Sigmoid colon (tissue), 7 donors: ENCODE data around the gene FAM174C. TPM values are rescaled to one million over a fixed set of nuclear protein-coding genes. Genes with fewer than 3 reads are reported as not detected.

ENCODE experiments used
- DNase-seq: peaks from one replicate; pipeline ENCODE4 v3.0.0-alpha.2; 2019
- H3K27ac ChIP-seq, 4 donors: fragments of 200-600 bp; sonication (generic); one replicate each; pipeline ENCODE4 v1.5.1; 2016 to 2019; ENCODE audit warnings: mild to moderate bottlenecking in 1 of 4
- H3K27me3 ChIP-seq, 3 donors: fragments of 200-600 bp; sonication (generic); one replicate each; pipeline ENCODE4 v1.5.1; 2019; ENCODE audit warnings: mild to moderate bottlenecking in 1 of 3
- H3K36me3 ChIP-seq, 4 donors: fragments of 200-600 bp; sonication (generic); one replicate each; pipeline ENCODE4 v1.5.1; 2016 to 2019
- H3K4me1 ChIP-seq, 4 donors: fragments of 200-600 bp; sonication (generic); one replicate each; pipeline ENCODE4 v1.5.1; 2017 to 2019
- H3K4me3 ChIP-seq, 4 donors: fragments of 200-600 bp; sonication (generic); one replicate each; pipeline ENCODE4 v1.5.1; 2017 to 2019; ENCODE audit warnings: mild to moderate bottlenecking in 2 of 4, moderate library complexity in 1 of 4
- H3K9me3 ChIP-seq, 4 donors: fragments of 200-600 bp in 3 of 4; sonication (generic) in 3 of 4; one replicate each; pipeline versions ENCODE4 v1.5.1 to v1.6.1; 2013 to 2019
- CTCF ChIP-seq, 4 experiments: fragments of 450-650 bp in 3 of 4; fragments of 200-600 bp in 1 of 4; IDR thresholded peaks; one replicate each; pipeline ENCODE4 v1.5.1; 2016 to 2019; ENCODE audit warnings: antibody characterized with exemption in 4 of 4, mild to moderate bottlenecking in 3 of 4, moderate library complexity in 2 of 4
- EP300 ChIP-seq, 4 donors: sonication (generic); formaldehyde crosslinking; IDR thresholded peaks; one replicate each; pipeline ENCODE4 v1.6.1; 2017; ENCODE audit warnings: antibody characterized with exemption in 4 of 4
- POLR2A ChIP-seq, 2 donors: fragments of 450-650 bp; IDR thresholded peaks; one replicate each; pipeline ENCODE4 v1.6.1; 2016; ENCODE audit warnings: antibody characterized with exemption in 2 of 2, mild to moderate bottlenecking in 2 of 2, moderate library complexity in 2 of 2
- POLR2AphosphoS5 ChIP-seq, 4 donors: sonication (generic); formaldehyde crosslinking; IDR thresholded peaks; one replicate each; pipeline ENCODE4 v1.6.1; 2017; ENCODE audit warnings: antibody characterized with exemption in 4 of 4
- WGBS, 2 donors: extraction: QIAGEN DNeasy Blood & Tissue Kit; methylation state at CpG; one replicate each; pipeline ENCODE4 v1.1.7; 2013; 5-methylcytosine and 5-hydroxymethylcytosine counted together
- intact Hi-C: fragments of 100-400 bp; cut with DNase I; formaldehyde crosslinking; loops from one replicate; pipeline ENCODE4 v1.15.1; 2023
- polyA plus RNA-seq, 3 donors: library from polyadenylated mRNA; stranded (reverse); fragments of 200-250 nt; gene quantifications; one replicate each; pipeline ENCODE4 v1.2.3, GENCODE V29; 2013
- total RNA-seq, 4 donors: library from RNA; depleted of rRNA; stranded (reverse); fragments of >200 nt; gene quantifications; one replicate each; pipeline ENCODE4 v1.1.0, GENCODE V29; 2016
- donor health status: healthy with polysubstance abuse.
- donor health status: Bipolar disorder and iron deficiency.
- donor health status: healthy.

FAM174C gene
- total and polyA plus RNA-seq, 7 donors, result 24.7 to 87.8 (median 37.0) TPM

- Histone ChIP-seq H3K9me3 (no peaks in the 10 kb centered on the region), H3K27me3 (no peaks in the 10 kb centered on the region), H3K36me3 (peaks cover 20 to 59% (median 26%) of the 10 kb centered on the region in 4 donors), H3K4me1 (peaks cover 6 to 72% (median 62%) of the 10 kb centered on the region in 4 donors), H3K4me3 (peak overlapping the region; percentile 75 to 96 (median 86)), H3K27ac (peak overlapping the region; percentile 96 to 100 (median 100))
- WGBS, 2 donors, result 40 to 48% methylated on average over 23 of the region's 23 CpGs
- no peak for DNase-seq
- no peak for TF ChIP-seq CTCF (IDR thresholded peaks at IDR 0.05)
- no peak for TF ChIP-seq POLR2A (IDR thresholded peaks at IDR 0.05)
- no peak for TF ChIP-seq POLR2AphosphoS5 (IDR thresholded peaks at IDR 0.05)
- peak in 3 of 4 donors; percentile 2 to 3 (median 2) for TF ChIP-seq EP300 (IDR thresholded peaks at IDR 0.05)
- intact Hi-C loops, result no loop called here
Measured at GRCh38 chr19:1253514-1254080, 21.7 kb upstream of the FAM174C start.

- Histone ChIP-seq H3K36me3 (peaks cover 20 to 59% (median 26%) of the 10 kb centered on the region in 4 donors), H3K9me3 (no peaks in the 10 kb centered on the region), H3K27me3 (no peaks in the 10 kb centered on the region), H3K27ac (peak overlapping the region; percentile 96 to 100 (median 100)), H3K4me1 (peaks cover 3 to 77% (median 67%) of the 10 kb centered on the region in 4 donors), H3K4me3 (peak overlapping the region; percentile 75 to 96 (median 86))
- peak; percentile 90 for DNase-seq
- TF ChIP-seq POLR2AphosphoS5 (IDR thresholded peaks at IDR 0.05) (peak; percentile 38 to 80 (median 49)), EP300 (IDR thresholded peaks at IDR 0.05) (no peak)
- intact Hi-C loops, result no loop called here
- WGBS, 2 donors, result 81 to 84% methylated on average over 37 of the region's 37 CpGs
Measured at GRCh38 chr19:1254081-1254527, 21.2 kb upstream of the FAM174C start.

GRCh38 chr19:1254530-1255185 is 20.7 kb upstream of the FAM174C start:
- intact Hi-C loops, result no loop called here
- Histone ChIP-seq H3K4me1 (peaks cover 3 to 83% (median 73%) of the 10 kb centered on the region in 4 donors), H3K4me3 (peak overlapping the region in 2 of 4 donors; percentile 77 to 96), H3K27ac (peak overlapping the region; percentile 96 to 100 (median 100)), H3K9me3 (no peaks in the 10 kb centered on the region), H3K27me3 (no peaks in the 10 kb centered on the region), H3K36me3 (peaks cover 20 to 59% (median 26%) of the 10 kb centered on the region in 4 donors)
- TF ChIP-seq POLR2A (IDR thresholded peaks at IDR 0.05), result no peak
- TF ChIP-seq CTCF (IDR thresholded peaks at IDR 0.05), result no peak
- TF ChIP-seq EP300 (IDR thresholded peaks at IDR 0.05), result no peak
- peak in 1 of 4 donors; percentile 3 for TF ChIP-seq POLR2AphosphoS5 (IDR thresholded peaks at IDR 0.05)
- no peak for DNase-seq
- 84 to 90% methylated on average over 20 of the region's 20 CpGs for WGBS, 2 donors

- intact Hi-C loops, result no loop called here
- peaks cover 20 to 59% (median 26%) of the 10 kb centered on the region in 4 donors for H3K36me3 ChIP-seq
- H3K4me3 ChIP-seq, result no peak overlapping the region
- no peak for DNase-seq
- no peaks in the 10 kb centered on the region for H3K27me3 ChIP-seq
- 85 to 87% methylated on average over 52 of the region's 52 CpGs for WGBS, 2 donors
- H3K4me1 ChIP-seq, result peaks cover 3 to 91% (median 81%) of the 10 kb centered on the region in 4 donors
- H3K9me3 ChIP-seq, result no peaks in the 10 kb centered on the region
- peak overlapping the region; percentile 96 to 100 (median 100) for H3K27ac ChIP-seq
- TF ChIP-seq POLR2A (IDR thresholded peaks at IDR 0.05), result peak in 1 of 2 donors; percentile 10
- peak in 3 of 4 donors; percentile 5 to 46 (median 16) for TF ChIP-seq POLR2AphosphoS5 (IDR thresholded peaks at IDR 0.05)
- no peak for TF ChIP-seq EP300 (IDR thresholded peaks at IDR 0.05)
- TF ChIP-seq CTCF (IDR thresholded peaks at IDR 0.05), result no peak
Measured at GRCh38 chr19:1255186-1256161, 19.9 kb upstream of the FAM174C start.
